GM15510 (cell line): ENCODE results near the gene SLC7A1.

ENCODE experiments used
- POLR2A ChIP-seq: IDR thresholded peaks from 3 replicates; pipeline ENCODE4 v1.6.1; 2011; ENCODE audit warnings: borderline replicate concordance; ENCODE audit not compliant: insufficient read length; ENCODE audit errors: extremely low read depth

Gene SLC7A1

GRCh38 chr13:29548722-29549121, 46.8 kb downstream of the SLC7A1 start:
- TF ChIP-seq POLR2A = no peak

- no peak for TF ChIP-seq POLR2A
Measured at GRCh38 chr13:29547153-29547552, 48.3 kb downstream of the SLC7A1 start.

GRCh38 chr13:29546662-29547061, 48.8 kb downstream of the SLC7A1 start:
- no peak for TF ChIP-seq POLR2A

GRCh38 chr13:29545988-29546387, 49.5 kb downstream of the SLC7A1 start:
- TF ChIP-seq POLR2A = no peak

- no peak for TF ChIP-seq POLR2A
Measured at GRCh38 chr13:29543230-29544215, 52.0 kb downstream of the SLC7A1 start.

GRCh38 chr13:29542381-29542780, 53.1 kb downstream of the SLC7A1 start:
- TF ChIP-seq POLR2A = no peak

GRCh38 chr13:29541400-29541799, 54.1 kb downstream of the SLC7A1 start:
- TF ChIP-seq POLR2A = no peak

- no peak for TF ChIP-seq POLR2A
Measured at GRCh38 chr13:29540799-29541198, 54.7 kb downstream of the SLC7A1 start.

GRCh38 chr13:29540334-29540733, 55.2 kb downstream of the SLC7A1 start:
- TF ChIP-seq POLR2A = no peak

GRCh38 chr13:29539856-29540255, 55.6 kb downstream of the SLC7A1 start:
- TF ChIP-seq POLR2A = no peak

GRCh38 chr13:29538652-29539040, 56.8 kb downstream of the SLC7A1 start:
- TF ChIP-seq POLR2A = no peak

GRCh38 chr13:29537736-29538651, 57.5 kb downstream of the SLC7A1 start:
- TF ChIP-seq POLR2A = no peak

GRCh38 chr13:29536853-29537252, 58.6 kb downstream of the SLC7A1 start:
- no peak for TF ChIP-seq POLR2A

- no peak for TF ChIP-seq POLR2A
Measured at GRCh38 chr13:29535663-29536655, 59.5 kb downstream of the SLC7A1 start.

GRCh38 chr13:29534083-29534482, 61.4 kb downstream of the SLC7A1 start:
- TF ChIP-seq POLR2A = no peak

GRCh38 chr13:29532821-29533220, 62.7 kb downstream of the SLC7A1 start:
- TF ChIP-seq POLR2A = no peak
